HG02970 (cell line): Measurements from ENCODE around the gene ZNF341.

Experiments used
- ATAC-seq: cut with Tn5 transposase; IDR thresholded peaks from one replicate; pipeline ENCODE4 v1.9.1; 2021; ENCODE audit warnings: mild to moderate bottlenecking, moderate library complexity, moderate number of reproducible peaks; ENCODE audit not compliant: unreplicated experiment, low FRiP score

The ZNF341 gene

DNA sequence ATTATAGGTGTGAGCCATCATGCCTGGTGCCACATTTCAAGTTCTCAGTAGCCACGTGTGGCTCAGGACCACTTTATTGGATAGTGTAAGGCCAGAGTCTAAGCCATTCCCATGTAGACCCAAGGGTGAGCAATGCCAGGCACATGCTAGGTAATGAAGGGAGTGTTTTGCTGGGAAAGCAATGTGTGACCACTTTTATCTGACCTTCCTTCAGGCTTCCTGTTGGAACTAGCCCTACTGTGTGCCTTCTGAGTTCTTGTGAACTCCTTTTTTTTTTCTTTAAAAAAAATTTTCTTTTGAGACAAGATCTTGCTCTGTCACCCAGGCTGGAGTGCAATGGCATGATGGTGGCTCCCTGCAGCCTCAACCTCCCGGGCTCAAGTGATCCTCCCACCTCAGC, 33.3 kb downstream of the ZNF341 start:
- ATAC-seq, result no peak

DNA sequence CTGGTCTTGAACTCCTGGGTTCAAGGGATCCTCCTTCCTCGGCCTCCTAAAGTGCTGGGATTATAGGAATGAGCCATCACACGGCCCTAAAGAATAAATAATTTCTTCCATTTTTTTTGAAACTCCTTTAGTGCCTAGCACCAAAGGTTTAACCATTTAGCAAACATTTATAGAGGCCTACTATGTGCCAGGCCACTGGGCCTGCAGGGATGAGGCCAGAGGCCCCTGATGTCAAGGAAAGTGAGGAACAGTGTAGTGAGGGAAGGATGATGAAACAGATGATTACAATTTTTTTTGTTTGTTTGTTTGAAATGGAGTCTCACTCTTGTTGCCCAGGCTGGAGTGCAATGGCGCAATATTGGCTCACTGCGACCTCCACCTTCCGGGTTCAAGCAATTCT, 33.8 kb downstream of the ZNF341 start:
- no peak for ATAC-seq

DNA sequence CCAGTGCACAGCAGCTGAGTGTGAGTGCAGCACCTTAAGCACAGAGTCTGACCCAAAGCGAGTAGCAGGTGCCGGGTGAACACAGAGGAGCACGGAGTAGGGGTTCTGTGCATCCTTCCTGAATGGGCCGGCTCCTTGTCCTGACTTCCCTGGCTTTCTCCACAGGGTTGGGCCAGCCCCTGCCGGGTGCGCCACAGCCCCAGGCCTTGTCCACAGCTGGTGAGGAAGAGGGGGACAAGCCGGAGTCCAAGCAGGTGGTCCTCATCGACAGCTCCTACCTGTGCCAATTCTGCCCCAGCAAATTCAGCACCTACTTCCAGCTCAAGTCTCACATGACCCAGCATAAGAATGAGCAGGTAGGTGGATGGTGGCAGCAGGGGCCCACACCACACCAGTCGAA, 34.9 kb downstream of the ZNF341 start:
- ATAC-seq, result no peak

DNA sequence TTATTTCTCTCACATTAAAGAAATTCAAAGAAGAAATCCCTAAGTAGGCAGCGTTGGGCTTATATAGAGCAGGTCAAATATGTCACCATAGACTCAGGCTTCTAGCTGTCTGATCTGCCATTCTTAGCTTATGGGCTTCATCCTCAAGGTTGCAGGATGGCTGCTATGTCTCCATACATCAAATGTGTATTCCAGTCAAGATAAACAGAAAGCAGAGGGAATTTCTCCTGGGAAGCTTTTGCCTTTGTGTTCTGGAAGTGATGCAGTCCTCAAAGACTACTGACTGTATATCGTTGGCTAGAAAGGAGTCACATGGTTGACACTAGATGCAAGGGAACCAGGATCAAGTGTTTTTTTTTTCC, 36.0 kb downstream of the ZNF341 start:
- ATAC-seq, result no peak

DNA sequence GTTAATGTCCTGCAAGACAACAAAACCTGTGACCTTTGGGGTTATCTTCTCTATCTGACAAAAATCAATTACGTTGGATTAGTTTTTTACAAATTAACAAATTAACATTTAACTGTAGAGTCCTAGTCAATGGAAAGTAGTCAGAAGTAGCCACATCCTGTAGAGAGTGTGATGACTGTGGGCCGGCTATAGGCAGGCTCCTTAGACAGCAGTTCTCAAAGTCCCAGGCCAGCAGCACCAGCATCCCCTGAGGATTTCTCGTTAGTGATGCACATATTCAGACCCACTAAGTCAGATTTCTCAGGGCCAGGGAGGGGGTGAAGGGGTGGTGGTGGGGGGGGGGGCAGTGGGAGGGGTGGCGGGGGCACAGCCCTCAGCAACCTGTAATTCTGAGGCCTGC, 37.2 kb downstream of the ZNF341 start:
- no peak for ATAC-seq

DNA sequence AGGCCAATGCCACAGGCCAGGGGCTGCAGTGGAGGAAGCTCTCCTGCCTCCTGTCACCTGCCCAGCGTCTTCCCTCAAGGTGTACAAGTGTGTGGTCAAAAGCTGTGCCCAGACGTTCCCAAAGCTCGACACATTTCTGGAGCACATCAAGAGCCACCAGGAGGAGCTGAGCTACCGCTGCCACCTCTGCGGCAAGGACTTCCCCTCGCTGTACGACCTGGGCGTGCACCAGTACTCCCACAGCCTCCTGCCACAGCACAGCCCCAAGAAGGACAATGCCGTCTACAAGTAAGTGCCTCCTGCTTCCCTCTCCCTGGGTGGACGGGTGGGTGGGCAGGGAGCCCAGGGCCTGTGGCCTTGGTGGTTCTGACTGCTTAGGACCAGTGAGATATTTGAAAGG, 38.2 kb downstream of the ZNF341 start:
- no peak for ATAC-seq

DNA sequence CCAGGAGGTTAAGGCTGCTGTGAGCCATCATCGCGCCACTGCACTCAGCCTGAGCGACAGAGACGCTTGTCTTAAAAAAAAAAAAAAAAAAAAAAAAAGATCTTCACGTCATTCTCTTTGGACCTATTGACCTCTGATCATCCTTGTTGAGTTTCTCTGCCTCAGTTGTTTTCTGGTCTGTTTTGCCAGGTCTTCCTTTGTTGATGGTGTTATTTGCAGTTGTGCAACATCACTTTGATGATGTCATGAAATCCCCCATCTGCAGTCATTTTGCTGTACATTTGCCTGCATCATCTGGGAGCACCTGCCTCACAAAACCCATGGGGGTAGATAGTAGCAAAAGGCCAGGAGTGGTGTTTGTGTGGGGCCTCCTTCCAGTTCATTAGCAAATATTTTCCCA, 40.1 kb downstream of the ZNF341 start:
- ATAC-seq, result no peak

DNA sequence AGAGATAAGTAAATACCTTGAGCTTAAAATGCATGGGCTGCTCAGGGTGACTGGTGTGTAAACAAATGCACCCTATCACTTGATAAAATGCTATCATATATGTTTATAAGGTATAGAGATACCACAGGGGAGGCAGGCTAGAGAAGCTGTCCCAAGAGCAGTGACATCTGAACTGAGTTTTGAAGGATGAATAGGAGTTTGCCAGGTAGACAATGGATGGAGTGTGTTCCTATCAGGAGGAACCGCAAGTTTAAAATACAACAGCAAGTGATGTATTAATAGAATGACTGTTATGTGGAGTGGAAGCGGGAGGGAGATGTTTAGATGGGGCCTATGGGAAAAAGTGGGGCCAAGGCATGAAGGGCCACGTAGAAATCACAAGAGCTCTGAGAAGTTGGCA, 40.6 kb downstream of the ZNF341 start:
- no peak for ATAC-seq

DNA sequence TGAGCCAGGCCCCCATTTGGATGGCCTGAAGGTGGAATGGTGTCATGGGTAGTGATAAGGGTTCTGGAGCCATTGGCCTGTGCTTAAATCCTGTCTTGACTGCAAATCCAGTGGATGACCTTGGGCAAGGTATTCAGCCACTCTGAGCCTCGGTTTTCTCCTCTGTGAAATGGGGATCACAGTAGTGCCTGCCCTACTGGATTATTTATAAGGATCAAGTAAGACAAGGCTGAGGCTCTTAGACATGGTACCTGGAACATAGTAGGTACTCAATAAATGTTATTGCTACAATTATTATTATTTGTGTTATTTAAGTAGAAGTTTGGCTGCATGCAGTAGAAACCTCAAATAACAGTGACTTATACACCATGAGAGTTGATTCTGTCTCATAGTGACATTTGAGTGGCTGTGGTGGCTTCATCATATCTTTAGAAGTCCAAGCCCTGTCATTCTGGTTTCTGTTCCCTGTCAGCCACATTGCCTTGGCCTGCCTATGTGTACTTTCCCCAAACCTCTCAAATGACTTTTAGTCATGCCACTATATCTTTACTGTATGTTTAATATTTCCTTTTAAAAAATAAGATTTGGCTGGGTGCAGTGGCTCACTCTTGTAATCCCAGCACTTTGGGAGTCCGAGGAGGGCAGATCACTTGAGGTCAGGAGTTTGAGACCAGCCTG, 41.8 kb downstream of the ZNF341 start:
- no peak for ATAC-seq

DNA sequence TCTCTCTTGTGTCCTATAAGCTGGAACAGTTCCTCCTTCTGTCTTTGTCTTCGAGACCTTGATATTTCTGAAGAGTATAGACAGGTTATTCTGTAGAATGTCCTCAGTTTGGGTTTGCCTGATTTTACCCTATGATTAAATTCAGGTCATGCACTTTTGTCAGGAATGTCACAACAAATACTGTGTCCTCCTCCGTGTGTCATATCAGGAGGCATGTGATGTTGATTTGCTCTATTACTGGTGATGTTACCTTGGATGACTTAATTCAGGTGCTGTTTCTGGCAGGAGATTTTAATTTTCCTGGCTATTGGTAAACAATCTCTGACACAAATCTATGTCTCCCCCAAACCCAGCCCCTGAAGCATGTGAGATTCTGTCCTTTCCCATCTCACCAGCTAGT, 46.0 kb downstream of the ZNF341 start:
- ATAC-seq, result no peak

DNA sequence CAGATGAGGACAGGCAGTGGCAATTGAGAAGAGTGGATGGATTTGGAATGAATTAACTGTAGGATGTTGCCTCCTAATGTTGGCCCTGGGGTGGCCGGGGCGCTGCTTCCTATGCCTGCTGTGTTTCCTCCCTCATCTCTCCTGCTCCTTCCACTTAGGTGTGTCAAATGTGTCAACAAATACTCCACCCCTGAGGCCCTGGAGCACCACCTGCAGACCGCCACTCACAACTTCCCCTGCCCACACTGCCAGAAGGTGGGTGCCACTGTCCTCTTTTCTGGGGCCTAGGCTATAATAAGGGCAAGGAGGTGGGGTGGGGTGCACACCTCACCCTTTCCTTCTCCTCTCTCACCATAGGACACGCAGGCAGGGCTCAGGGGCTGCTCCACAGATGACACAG, 49.3 kb downstream of the ZNF341 start:
- no peak for ATAC-seq

DNA sequence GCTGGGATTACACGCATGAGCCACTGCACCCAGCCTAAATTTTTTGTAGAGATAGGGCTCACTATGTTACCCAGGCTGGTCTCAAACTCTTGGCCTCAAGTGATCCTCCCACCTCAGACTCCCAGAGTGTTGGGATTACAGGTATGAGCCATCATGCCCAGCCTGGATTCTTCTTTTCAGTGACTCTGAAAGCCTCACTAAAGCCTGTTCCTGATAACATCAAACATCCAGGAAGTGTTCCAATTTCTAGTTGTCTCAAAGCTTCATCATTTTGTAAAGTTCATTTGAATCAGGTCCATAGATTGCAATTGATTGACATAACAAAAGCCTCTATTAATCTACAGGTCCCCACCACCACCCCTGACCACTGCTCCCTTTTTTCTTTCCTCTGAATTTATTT, 50.1 kb downstream of the ZNF341 start:
- no peak for ATAC-seq

DNA sequence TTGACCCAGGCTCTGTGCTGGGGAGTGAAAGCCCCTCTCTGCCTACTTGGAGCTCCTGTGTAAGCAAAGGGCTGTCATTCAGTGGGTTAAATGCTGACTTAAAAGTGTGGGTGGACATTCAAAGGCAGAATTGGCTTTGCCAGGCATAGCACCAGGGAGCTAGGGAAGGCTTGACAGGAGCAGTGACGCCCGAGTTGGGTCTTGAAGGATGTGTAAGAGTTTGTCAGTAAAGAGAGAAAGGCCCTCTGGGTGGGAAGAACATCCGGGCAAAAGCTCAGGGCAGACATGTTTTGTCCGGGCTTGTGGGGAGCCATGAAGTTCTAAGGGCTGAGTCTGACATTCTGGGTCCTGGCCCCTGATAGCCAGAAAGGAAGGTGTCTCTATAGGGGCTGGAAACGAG, 51.5 kb downstream of the ZNF341 start:
- ATAC-seq, result no peak

DNA sequence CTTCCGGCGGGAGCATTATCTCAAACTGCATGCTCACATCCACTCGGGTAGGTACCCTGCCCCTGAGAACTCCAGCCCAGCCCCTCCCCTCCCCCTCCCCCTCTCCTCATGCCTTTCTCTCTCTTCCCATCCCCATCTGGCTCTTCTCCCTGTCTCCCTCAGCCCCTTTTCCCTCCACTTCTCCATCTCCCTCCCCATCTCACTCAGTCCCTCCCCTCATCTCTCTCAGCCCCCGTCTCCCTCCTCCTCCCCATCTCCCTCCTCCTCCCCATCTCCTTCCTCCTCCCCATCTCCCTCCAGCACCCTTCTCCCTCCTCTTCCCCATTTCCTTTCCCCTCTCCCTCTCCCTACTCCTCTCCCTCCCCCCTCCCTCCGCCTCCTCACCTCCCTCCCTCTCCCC, 52.0 kb downstream of the ZNF341 start:
- no peak for ATAC-seq

DNA sequence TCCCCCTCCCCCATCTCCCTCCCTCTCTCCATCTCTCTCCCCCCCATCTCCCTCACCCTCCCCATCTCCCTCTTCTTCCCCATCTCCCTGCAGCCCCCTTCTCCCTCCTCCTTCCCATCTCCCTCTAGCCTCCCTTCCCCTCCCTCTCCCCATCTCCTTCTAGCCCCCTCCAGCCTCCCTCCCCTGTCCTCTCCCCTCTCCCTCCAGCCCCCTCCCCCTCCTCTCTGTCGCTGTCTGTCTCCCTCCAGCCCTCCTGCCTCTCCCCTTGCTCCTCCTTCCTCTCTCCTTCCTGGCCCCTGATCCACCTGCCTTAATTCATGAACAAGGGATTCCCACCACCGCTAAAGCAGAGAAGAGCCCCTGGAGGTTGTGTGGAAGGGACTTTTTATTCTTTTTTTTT, 52.4 kb downstream of the ZNF341 start:
- ATAC-seq, result no peak

DNA sequence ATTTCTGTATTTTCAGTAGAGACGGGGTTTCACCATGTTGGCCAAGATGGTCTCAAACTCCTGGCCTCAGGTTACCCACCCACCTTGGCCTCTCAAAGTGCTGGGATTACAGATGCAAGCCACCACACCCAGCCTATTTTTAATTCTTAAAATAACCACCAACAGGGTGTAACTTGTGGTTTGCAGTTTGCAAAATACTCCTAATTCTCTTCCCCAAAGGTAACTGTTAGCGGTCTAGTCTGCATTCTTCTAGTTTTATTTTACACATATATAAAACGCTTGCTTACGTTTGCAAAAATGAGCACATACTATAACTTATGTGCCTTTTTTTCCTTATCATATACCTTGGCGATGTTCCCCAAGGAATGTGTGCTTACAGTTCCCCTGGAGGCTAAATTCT, 53.7 kb downstream of the ZNF341 start:
- no peak for ATAC-seq

DNA sequence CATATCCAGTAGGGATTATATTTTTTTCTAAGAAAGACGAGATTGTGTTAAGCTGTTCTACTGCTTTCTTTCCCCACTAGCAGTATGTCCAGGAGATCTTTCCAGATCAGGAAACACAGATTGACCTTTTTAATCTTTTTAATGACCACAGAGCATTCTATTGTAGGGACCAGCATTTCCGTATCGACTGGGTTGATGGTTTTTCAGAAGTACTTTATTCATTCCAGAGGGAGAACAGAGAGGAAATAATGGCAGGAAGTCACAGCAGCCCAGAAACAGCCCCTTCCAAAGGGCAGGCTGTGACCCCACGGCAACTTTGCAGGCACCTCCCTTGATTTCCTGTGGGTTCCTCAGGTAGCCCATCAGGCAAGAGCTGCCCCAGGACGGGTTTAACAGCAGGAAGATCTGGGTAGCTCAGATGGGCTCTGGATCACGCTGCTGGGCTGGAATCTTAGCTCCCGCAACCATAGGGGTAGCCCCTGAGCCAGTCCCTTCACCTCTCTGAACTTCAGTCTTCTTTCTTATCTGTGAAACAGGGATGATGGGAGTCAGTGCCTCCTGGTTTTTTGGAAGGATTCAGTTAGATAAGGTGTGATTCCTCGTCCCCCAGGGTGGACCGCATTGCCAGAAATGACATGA, 55.6 kb downstream of the ZNF341 start:
- no peak for ATAC-seq

DNA sequence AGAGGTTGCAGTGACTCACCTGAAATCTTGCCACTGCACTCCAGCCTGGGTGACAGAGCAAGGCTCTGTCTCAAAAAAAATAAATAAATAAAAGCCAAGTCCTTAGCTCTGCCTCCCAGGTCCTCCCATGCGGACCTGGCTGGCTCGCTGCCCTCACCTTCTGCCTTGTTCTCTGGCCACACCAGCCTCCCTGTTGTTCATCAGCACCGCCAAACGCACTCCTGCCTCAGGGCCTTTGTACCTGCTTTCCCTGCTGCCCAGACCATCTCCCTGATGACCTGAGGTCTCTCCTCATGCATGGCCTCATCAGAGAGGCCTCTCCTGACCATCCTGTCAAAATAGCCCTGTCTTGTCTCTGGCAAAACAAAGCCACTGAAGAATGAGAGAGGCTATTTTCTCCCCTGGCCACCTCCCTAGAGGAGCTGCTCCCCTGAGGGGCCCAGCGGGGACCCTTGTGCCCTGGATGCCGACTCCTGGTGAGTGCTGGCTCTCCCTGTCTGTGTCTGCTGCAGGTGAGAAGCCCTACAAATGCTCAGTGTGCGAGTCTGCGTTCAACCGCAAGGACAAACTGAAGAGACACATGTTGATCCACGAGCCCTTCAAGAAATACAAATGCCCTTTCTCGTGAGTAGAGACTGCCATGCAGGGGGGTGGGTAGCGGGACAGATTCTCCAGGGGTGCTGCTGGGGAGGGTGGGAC, 56.7 kb downstream of the ZNF341 start:
- no peak for ATAC-seq

DNA sequence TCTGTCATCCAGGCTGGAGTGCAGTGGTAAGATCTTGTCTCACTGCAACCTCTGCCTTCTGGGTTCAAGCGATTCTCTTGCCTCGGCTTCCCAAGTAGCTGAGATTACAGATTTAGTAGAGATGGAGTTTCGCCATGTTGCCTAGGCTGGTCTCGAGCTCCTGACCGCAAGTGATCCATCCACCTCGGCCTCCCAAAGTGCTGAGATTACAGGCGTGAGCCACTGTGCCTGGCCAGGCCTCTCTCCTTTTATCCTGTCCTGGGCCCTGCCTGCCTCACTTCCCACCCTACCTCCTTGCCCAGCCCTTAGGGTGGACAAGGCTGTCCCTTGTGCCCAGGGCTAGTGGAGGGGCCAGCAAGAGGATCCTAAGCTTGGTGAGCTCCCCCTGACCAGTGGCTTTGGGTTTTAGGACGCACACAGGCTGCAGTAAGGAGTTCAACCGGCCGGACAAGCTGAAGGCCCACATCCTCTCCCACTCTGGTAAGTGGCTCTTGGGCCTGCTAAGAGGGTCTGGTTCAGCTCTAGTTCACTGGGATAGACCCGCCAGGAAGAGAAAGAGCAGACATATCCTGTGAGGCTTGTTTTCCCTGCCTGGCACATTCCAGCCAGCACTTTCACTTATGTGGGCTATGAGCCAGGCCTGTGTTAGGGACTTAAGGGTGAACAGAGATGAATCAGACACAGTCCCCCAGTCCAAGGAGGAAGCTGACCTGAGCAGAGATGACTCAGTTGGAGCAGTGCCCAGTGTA, 57.5 kb downstream of the ZNF341 start:
- ATAC-seq, result no peak

DNA sequence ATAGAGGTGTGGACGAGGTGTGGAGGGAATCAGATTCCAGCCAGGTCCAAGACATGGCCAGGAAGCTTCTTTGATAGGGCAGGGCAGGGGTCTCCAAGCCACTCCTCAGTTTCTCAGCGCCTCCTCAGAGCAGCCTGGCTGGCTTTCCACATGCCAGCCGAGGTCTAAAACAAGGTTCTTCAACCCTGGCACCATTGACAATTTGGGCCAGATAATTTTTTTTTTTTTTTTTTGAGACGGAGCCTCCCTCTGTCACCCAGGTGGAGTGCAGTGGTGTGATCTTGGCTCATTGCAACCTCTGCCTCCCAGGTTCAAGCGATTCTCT, 58.0 kb downstream of the ZNF341 start:
- no peak for ATAC-seq

DNA sequence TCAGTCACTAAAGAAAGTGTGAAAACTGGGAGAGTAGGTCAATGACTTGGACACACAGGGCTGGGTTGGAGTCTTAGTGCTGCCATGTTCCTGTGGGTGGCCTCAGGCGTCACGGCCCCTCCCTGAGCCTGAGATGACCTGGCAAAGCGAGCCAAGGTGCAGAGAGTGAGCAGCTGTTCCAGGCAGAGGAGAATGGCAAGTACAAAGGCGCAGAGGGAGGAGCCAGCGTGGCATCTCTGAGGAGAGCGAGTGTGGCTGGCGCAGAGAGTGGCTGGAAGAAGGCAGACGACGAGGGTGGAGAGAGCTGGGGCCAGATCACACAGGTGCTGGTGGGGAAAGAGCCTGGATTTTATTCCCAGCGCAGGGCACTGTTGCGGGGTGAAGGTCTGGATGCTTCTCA, 58.8 kb downstream of the ZNF341 start:
- no peak for ATAC-seq

DNA sequence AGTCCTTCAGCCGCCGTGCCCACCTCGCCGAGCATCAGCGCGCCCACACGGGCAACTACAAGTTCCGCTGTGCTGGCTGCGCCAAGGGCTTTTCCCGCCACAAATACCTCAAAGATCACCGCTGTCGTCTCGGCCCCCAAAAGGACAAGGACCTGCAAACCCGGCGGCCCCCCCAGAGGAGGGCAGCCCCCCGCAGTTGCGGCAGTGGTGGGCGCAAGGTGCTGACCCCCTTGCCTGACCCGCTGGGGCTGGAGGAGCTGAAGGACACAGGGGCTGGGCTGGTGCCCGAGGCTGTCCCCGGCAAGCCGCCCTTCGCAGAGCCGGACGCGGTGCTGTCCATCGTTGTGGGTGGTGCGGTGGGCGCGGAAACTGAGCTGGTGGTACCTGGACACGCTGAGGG, 59.2 kb downstream of the ZNF341 start:
- no peak for ATAC-seq
